Myocyte (in vitro differentiated cells): ENCODE data around the gene IFTAP. TPM values are rescaled to one million over a fixed set of nuclear protein-coding genes. Genes with fewer than 3 reads are reported as not detected.
"Not testable (repeated sequence)": the region's sequence is repeated elsewhere in the genome, so short reads cannot be mapped to it uniquely, and the experiment has no call there.

ENCODE experiments used
- DNase-seq: peaks from one replicate; pipeline ENCODE4 v3.0.0-alpha.2; 2012; ENCODE audit warnings: low read depth
- total RNA-seq: library from RNA; depleted of rRNA; stranded (reverse); fragments of >200 nt; gene quantifications from 2 replicates; pipeline ENCODE4 v1.2.3, GENCODE V29; 2014

The IFTAP gene
- total RNA-seq, 1 donor from 2014 or later, result 45.1 TPM

GRCh38 chr11:36635066-36635862 is 41.0 kb downstream of the IFTAP start:
- DNase-seq, result no peak

GRCh38 chr11:36638556-36638955 is 44.3 kb downstream of the IFTAP start:
- no peak for DNase-seq

GRCh38 chr11:36657610-36658267 is 63.4 kb downstream of the IFTAP start:
- peak; percentile 3 for DNase-seq

- DNase-seq, result not testable (repeated sequence)
These were observed 67.1 kb downstream of the IFTAP start for GRCh38 chr11:36661359-36661758.

- DNase-seq, result peak; percentile 64
These were observed 78.6 kb downstream of the IFTAP start for GRCh38 chr11:36672815-36673450.

- not testable (repeated sequence) for DNase-seq
These were observed 85.2 kb downstream of the IFTAP start for GRCh38 chr11:36679547-36679946.

- no peak for DNase-seq
These were observed 89.5 kb downstream of the IFTAP start for GRCh38 chr11:36683818-36684217.

- DNase-seq, result no peak
These were observed 90.8 kb downstream of the IFTAP start for GRCh38 chr11:36684840-36685801.

- DNase-seq, result no peak
These were observed 93.8 kb downstream of the IFTAP start for GRCh38 chr11:36688132-36688531.

- DNase-seq, result no peak
These were observed 94.4 kb downstream of the IFTAP start for GRCh38 chr11:36688571-36689291.

- no peak for DNase-seq
These were observed 95.1 kb downstream of the IFTAP start for GRCh38 chr11:36689442-36689841.

- DNase-seq, result no peak
These were observed 98.4 kb downstream of the IFTAP start for GRCh38 chr11:36692704-36693103.

GRCh38 chr11:36693139-36693843 is 99.0 kb downstream of the IFTAP start:
- DNase-seq, result no peak

GRCh38 chr11:36695111-36695510 is 100.8 kb downstream of the IFTAP start:
- no peak for DNase-seq

- DNase-seq, result no peak
These were observed 101.3 kb downstream of the IFTAP start for GRCh38 chr11:36695571-36695970.

GRCh38 chr11:36696550-36696949 is 102.2 kb downstream of the IFTAP start:
- no peak for DNase-seq

GRCh38 chr11:36699271-36699670 is 105.0 kb downstream of the IFTAP start:
- no peak for DNase-seq

- no peak for DNase-seq
These were observed 105.9 kb downstream of the IFTAP start for GRCh38 chr11:36700246-36700645.

- peak; percentile 75 for DNase-seq
These were observed 108.2 kb downstream of the IFTAP start for GRCh38 chr11:36702330-36703054.
